OCI-LY1 (cell line): ENCODE measurements around the gene P4HA3.

Experiments used
- H2AFZ ChIP-seq: fragments of 200-600 bp; sonication (generic), shearing (Covaris generic); 2 replicates; pipeline ENCODE4 v1.6.0; 2014; ENCODE audit warnings: antibody characterized with exemption, mild to moderate bottlenecking, low read length
- H3F3A ChIP-seq: fragments of 200-600 bp; sonication (generic), shearing (Covaris generic); 2 replicates; pipeline ENCODE4 v1.6.0; 2014; ENCODE audit warnings: mild to moderate bottlenecking, antibody characterized with exemption, low read length, moderate library complexity; ENCODE audit not compliant: insufficient read depth
- H3K27ac ChIP-seq: fragments of 200-600 bp; sonication (generic); 2 replicates; pipeline ENCODE4 v1.5.1; 2014; ENCODE audit warnings: low read length, mixed run types, mild to moderate bottlenecking, low read depth; ENCODE audit not compliant: poor library complexity, severe bottlenecking
- H3K27me3 ChIP-seq: fragments of 200-600 bp; sonication (generic); 2 replicates; pipeline ENCODE4 v1.6.0; 2014; ENCODE audit warnings: antibody characterized with exemption, mild to moderate bottlenecking, low read length, moderate library complexity; ENCODE audit not compliant: insufficient read depth
- H3K36me3 ChIP-seq: fragments of 200-600 bp; sonication (generic); 2 replicates; pipeline ENCODE4 v1.6.1; 2014; ENCODE audit warnings: mild to moderate bottlenecking, antibody characterized with exemption, low read length, moderate library complexity, mixed read lengths; ENCODE audit not compliant: insufficient read depth
- H3K4me1 ChIP-seq: fragments of 200-600 bp; sonication (generic); 2 replicates; pipeline ENCODE4 v1.5.1; 2014; ENCODE audit warnings: mild to moderate bottlenecking, low read length, moderate library complexity; ENCODE audit not compliant: insufficient read depth, severe bottlenecking
- H3K4me2 ChIP-seq: fragments of 200-600 bp; sonication (generic), shearing (Covaris generic); 2 replicates; pipeline ENCODE4 v1.6.1; 2014; ENCODE audit warnings: low read length
- H3K4me3 ChIP-seq: fragments of 200-600 bp; sonication (generic); 2 replicates; pipeline ENCODE4 v1.5.1; 2014; ENCODE audit warnings: low read length, low read depth, mild to moderate bottlenecking, mixed read lengths; ENCODE audit not compliant: poor library complexity, severe bottlenecking
- H3K79me2 ChIP-seq: fragments of 200-600 bp; shearing (Covaris generic); 2 replicates; pipeline ENCODE4 v1.6.1; 2016; ENCODE audit warnings: mixed run types, low read length, mixed read lengths; ENCODE audit not compliant: insufficient read depth
- H3K9ac ChIP-seq: fragments of 200-600 bp; sonication (generic), shearing (Covaris generic); 2 replicates; pipeline ENCODE4 v1.6.1; 2014; ENCODE audit warnings: mild to moderate bottlenecking, low read length, mixed read lengths
- H3K9me2 ChIP-seq: fragments of 200-600 bp; sonication (generic), shearing (Covaris generic); 2 replicates; pipeline ENCODE4 v1.6.1; 2014; ENCODE audit warnings: low read depth, mild to moderate bottlenecking, low read length, mixed read lengths
- H3K9me3 ChIP-seq: fragments of 200-600 bp; shearing (Covaris generic); 2 replicates; pipeline ENCODE4 v1.6.1; 2014; ENCODE audit warnings: low read length, mixed read lengths
- H4K20me1 ChIP-seq: fragments of 200-600 bp; sonication (generic), shearing (Covaris generic); 2 replicates; pipeline ENCODE4 v1.6.0; 2016; ENCODE audit warnings: mild to moderate bottlenecking, low read length; ENCODE audit not compliant: insufficient read depth
- CTCF ChIP-seq: fragments of 200-600 bp; sonication (generic), shearing (Covaris generic); IDR thresholded peaks from 2 replicates; pipeline ENCODE4 v1.5.1; 2017; ENCODE audit warnings: mild to moderate bottlenecking, antibody characterized with exemption, low read length, moderate library complexity, mixed read lengths
- EZH2 ChIP-seq: fragments of 200-600 bp; sonication (generic), shearing (Covaris generic); IDR thresholded peaks from 2 replicates; pipeline ENCODE4 v1.8.0; 2017; ENCODE audit warnings: borderline replicate concordance, mixed run types, mild to moderate bottlenecking, antibody characterized with exemption, low read length, moderate library complexity, mixed read lengths

The P4HA3 gene

GRCh38 chr11:74322667-74323066 is 11.2 kb upstream of the P4HA3 start:
- Histone ChIP-seq H3K4me2 (no peak overlapping the region), H3K36me3 (no peaks in the 10 kb centered on the region), H3K27me3 (no peaks in the 10 kb centered on the region), H3K4me1 (no peaks in the 10 kb centered on the region), H3F3A (no peaks in the 10 kb centered on the region), H3K4me3 (no peak overlapping the region), H3K27ac (no peak overlapping the region), H3K9me2 (no peaks in the 10 kb centered on the region), H3K9ac (no peak overlapping the region), H2AFZ (no peak overlapping the region), H4K20me1 (no peaks in the 10 kb centered on the region), H3K9me3 (no peaks in the 10 kb centered on the region), H3K79me2 (no peaks in the 10 kb centered on the region)
- TF ChIP-seq CTCF: no peak
- no peak for TF ChIP-seq EZH2

DNA sequence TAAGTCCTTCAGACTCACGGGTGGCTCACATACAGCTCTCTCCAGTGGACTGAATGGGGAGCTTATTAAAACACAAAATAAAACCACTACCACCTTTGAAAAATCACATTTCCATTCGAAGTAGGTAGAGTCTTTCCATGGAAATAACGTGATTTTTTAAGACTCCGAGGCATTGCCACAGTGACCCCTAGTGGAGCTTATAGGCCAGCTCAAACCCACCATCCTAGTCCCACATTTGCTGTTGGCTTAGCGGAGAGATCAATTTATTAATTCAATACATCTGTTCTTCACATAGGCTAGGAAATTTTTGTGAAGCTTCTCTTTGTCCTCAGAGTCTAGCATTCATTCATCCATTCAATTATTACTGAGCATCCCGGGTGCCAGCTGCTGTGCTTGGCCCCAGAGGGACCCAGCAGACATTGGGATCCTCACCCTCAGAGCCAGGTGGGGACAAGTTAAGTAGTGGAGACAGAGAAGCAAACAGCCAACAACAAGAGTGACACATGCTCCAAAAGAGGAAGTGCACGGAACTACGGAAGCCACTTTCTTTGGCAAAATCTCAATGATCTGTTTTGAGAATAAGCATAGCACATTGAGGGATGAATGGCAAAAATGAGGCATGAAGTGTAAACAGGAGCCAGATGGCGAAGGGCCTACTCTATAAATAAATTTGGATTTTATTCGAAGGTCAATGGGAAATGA is 10.2 kb upstream of the P4HA3 start:
- H3K9ac ChIP-seq: no peak overlapping the region
- H3K79me2 ChIP-seq: no peaks in the 10 kb centered on the region
- no peaks in the 10 kb centered on the region for H3K9me3 ChIP-seq
- no peaks in the 10 kb centered on the region for H4K20me1 ChIP-seq
- TF ChIP-seq EZH2 (no peak), CTCF (peak; percentile 80)
- no peaks in the 10 kb centered on the region for H3K9me2 ChIP-seq
- no peak overlapping the region for H3K4me2 ChIP-seq
- H3K4me1 ChIP-seq: no peaks in the 10 kb centered on the region
- H2AFZ ChIP-seq: no peak overlapping the region
- H3K36me3 ChIP-seq: no peaks in the 10 kb centered on the region
- H3K27me3 ChIP-seq: no peaks in the 10 kb centered on the region
- H3K4me3 ChIP-seq: no peak overlapping the region
- H3K27ac ChIP-seq: no peak overlapping the region
- no peaks in the 10 kb centered on the region for H3F3A ChIP-seq

DNA sequence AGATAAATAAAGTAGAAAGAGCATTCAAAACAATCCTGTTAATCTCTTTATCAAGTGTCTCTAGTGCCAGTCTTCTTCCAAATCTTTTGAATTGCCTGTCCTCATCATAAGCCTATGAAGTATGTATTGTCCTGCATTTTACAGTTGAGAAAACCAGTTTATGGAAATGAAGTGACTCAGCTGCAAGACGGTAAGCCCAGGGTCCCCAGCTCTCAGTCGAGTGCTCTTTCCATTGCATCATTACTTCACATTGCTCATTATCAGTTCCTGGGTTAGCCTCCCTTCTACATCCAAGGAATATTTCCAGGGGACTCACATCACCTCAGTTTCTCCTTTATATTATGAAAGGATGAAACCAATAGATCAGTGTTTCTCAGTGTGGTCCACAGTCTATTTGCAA is 9.1 kb upstream of the P4HA3 start:
- Histone ChIP-seq H3K9ac (no peak overlapping the region), H3K4me3 (no peak overlapping the region), H3K9me2 (no peaks in the 10 kb centered on the region), H3K4me1 (no peaks in the 10 kb centered on the region), H3K9me3 (no peaks in the 10 kb centered on the region), H3K4me2 (no peak overlapping the region), H3F3A (no peaks in the 10 kb centered on the region), H3K27me3 (no peaks in the 10 kb centered on the region), H2AFZ (no peak overlapping the region), H3K79me2 (no peaks in the 10 kb centered on the region), H3K36me3 (no peaks in the 10 kb centered on the region), H4K20me1 (no peaks in the 10 kb centered on the region), H3K27ac (no peak overlapping the region)
- TF ChIP-seq EZH2 (no peak), CTCF (no peak)
